ENCODE results near the gene GPR50.

GPR50 gene

GRCh38 chrX:151180400-151180799 is 4.0 kb downstream of the GPR50 start:
- no peak for TF ChIP-seq GATA3 (IDR thresholded peaks at IDR 0.05; ENCODE audit: low read depth, low read length)
- TF ChIP-seq GATA2 (IDR thresholded peaks at IDR 0.05; ENCODE audit: low read depth, low read length) = no peak

- TF ChIP-seq GATA3 (IDR thresholded peaks at IDR 0.05; ENCODE audit: low read depth, low read length) (no peak), GATA2 (IDR thresholded peaks at IDR 0.05; ENCODE audit: low read depth, low read length) (no peak)
Measured at GRCh38 chrX:151181088-151181487, 4.7 kb downstream of the GPR50 start.

DNA sequence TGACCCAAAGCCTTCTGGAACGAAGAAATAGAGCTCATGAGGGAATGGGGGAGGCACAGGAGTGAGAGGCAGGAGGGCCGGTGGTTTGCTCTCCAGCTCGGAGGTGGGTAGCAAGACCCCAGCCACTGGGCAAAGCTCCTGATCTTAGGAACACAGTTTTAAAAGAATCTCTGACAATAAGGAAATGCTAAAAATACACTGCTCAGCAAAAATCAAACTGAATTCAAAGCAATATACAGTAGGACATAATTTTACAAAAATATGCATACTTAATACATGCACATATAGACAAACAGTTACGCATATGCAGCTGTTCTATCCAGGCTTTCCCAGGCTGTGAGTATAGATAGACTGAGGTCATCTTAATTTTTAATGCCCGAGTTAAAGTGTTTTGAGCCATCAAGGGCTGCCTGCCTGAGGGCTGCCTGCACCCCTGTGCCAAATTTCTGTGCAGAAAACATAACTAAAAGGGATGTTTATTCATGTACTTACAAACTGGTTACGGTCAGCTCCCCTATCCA is 6.9 kb downstream of the GPR50 start:
- TF ChIP-seq GATA2 (IDR thresholded peaks at IDR 0.05; ENCODE audit: low read depth, low read length) (no peak), GATA3 (IDR thresholded peaks at IDR 0.05; ENCODE audit: low read depth, low read length) (no peak)

- no peak for TF ChIP-seq GATA3 (IDR thresholded peaks at IDR 0.05; ENCODE audit: low read depth, low read length)
- TF ChIP-seq GATA2 (IDR thresholded peaks at IDR 0.05; ENCODE audit: low read depth, low read length) = no peak
Measured at GRCh38 chrX:151183912-151184565, 7.7 kb downstream of the GPR50 start.

- TF ChIP-seq GATA3 (IDR thresholded peaks at IDR 0.05; ENCODE audit: low read depth, low read length) (no peak), GATA2 (IDR thresholded peaks at IDR 0.05; ENCODE audit: low read depth, low read length) (no peak)
Measured at GRCh38 chrX:151184705-151185104, 8.3 kb downstream of the GPR50 start.

DNA sequence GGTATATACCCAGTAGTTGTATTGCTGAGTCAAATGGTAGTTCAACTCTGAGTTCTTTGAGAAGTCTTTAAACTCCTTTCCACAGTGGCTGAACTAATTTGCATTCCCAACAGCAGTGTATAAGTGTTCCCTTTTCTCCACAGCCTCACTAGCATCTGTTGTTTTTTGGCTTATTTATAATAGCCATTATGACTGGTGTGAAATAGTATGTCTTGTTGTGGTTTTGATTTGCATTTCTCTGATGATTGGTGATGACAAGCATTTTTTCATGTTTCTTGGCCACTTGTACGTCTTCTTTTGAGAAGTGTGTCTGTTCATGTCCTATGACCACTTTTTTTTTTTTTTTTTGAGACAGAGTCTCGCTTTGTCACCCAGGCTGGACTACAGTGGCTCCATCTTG is 30.5 kb downstream of the GPR50 start:
- TF ChIP-seq GATA3 (IDR thresholded peaks at IDR 0.05; ENCODE audit: low read depth, low read length) = no peak
- no peak for TF ChIP-seq GATA2 (IDR thresholded peaks at IDR 0.05; ENCODE audit: low read depth, low read length)

GRCh38 chrX:151225843-151226242 is 49.5 kb downstream of the GPR50 start:
- TF ChIP-seq GATA2 (IDR thresholded peaks at IDR 0.05; ENCODE audit: low read depth, low read length) (no peak), GATA3 (IDR thresholded peaks at IDR 0.05; ENCODE audit: low read depth, low read length) (no peak)

- TF ChIP-seq GATA3 (IDR thresholded peaks at IDR 0.05; ENCODE audit: low read depth, low read length) = no peak
- TF ChIP-seq GATA2 (IDR thresholded peaks at IDR 0.05; ENCODE audit: low read depth, low read length) = no peak
Measured at GRCh38 chrX:151226941-151227340, 50.6 kb downstream of the GPR50 start.

GRCh38 chrX:151227627-151228026 is 51.2 kb downstream of the GPR50 start:
- TF ChIP-seq GATA2 (IDR thresholded peaks at IDR 0.05; ENCODE audit: low read depth, low read length) = no peak
- TF ChIP-seq GATA3 (IDR thresholded peaks at IDR 0.05; ENCODE audit: low read depth, low read length) = no peak

DNA sequence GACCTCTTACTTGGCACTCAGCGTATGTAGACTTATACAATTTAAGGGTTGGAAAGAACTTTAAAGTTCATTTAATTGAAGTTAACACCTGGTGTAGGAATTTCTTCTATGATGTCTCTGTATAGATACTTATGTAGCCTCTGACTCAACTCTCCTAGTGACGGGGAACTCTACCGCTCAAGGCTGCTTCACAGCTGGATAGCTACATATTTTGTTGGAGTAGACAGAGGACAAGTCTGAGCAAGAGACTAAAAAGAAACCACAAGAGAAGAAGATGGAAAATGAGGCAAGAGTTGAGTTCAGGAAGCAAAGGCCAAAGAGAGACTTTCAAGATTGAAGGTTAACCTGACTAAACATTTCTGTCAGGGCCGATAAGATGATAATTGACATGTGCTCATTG is 52.6 kb downstream of the GPR50 start:
- no peak for TF ChIP-seq GATA2 (IDR thresholded peaks at IDR 0.05; ENCODE audit: low read depth, low read length)
- TF ChIP-seq GATA3 (IDR thresholded peaks at IDR 0.05; ENCODE audit: low read depth, low read length) = no peak

All from SH-SY5Y (cell line).